Endodermal cell (in vitro differentiated cells): ENCODE measurements around the gene CCDC87. TPM values are rescaled to one million over a fixed set of nuclear protein-coding genes. Genes with fewer than 3 reads are reported as not detected.
"Not testable (repeated sequence)": the region's sequence is repeated elsewhere in the genome, so short reads cannot be mapped to it uniquely, and the experiment has no call there.

Experiments
- DNase-seq: peaks from one replicate; pipeline ENCODE4 v3.0.0-alpha.2; 2017
- H3K27ac ChIP-seq: 2 replicates; pipeline ENCODE4 v1.5.1; 2013; ENCODE audit warnings: mild to moderate bottlenecking, low read depth, low read length, moderate library complexity
- H3K27me3 ChIP-seq: 2 replicates; pipeline ENCODE4 v1.6.1; 2013; ENCODE audit warnings: mild to moderate bottlenecking, low read length, moderate library complexity; ENCODE audit not compliant: insufficient read depth, control insufficient read depth, poor library complexity, severe bottlenecking
- H3K36me3 ChIP-seq: 2 replicates; pipeline ENCODE4 v1.7.0; 2013; ENCODE audit warnings: mild to moderate bottlenecking, low read length, moderate library complexity; ENCODE audit not compliant: control insufficient read depth, insufficient read depth
- H3K4me1 ChIP-seq: one replicate; pipeline ENCODE4 v1.7.0; 2013; ENCODE audit warnings: low read length; ENCODE audit not compliant: control insufficient read depth, insufficient read depth
- H3K4me3 ChIP-seq: 2 replicates; pipeline ENCODE4 v1.5.1; 2013; ENCODE audit warnings: mild to moderate bottlenecking, low read length, moderate library complexity
- H3K9ac ChIP-seq: 2 replicates; pipeline ENCODE4 v1.6.1; 2013; ENCODE audit warnings: mild to moderate bottlenecking, low read length, moderate library complexity; ENCODE audit not compliant: poor library complexity, severe bottlenecking; ENCODE audit errors: extremely low read depth
- H3K9me3 ChIP-seq: 2 replicates; pipeline ENCODE4 v1.6.1; 2013; ENCODE audit warnings: mild to moderate bottlenecking, low read length, moderate library complexity; ENCODE audit not compliant: control insufficient read depth
- H3K27ac Mint-ChIP-seq: 2 replicates; pipeline ENCODE4 v1.8.0; 2020; ENCODE audit warnings: mixed read lengths
- H3K27me3 Mint-ChIP-seq: 2 replicates; pipeline ENCODE4 v1.8.0; 2021; ENCODE audit warnings: mild to moderate bottlenecking, mixed read lengths; ENCODE audit not compliant: insufficient read depth
- H3K36me3 Mint-ChIP-seq: 2 replicates; pipeline ENCODE4 v1.8.0; 2020; ENCODE audit warnings: low read depth, mixed read lengths
- H3K4me1 Mint-ChIP-seq: 2 replicates; pipeline ENCODE4 v1.8.0; 2020; ENCODE audit warnings: mixed read lengths
- H3K4me3 Mint-ChIP-seq: 2 replicates; pipeline ENCODE4 v1.8.0; 2020; ENCODE audit warnings: mild to moderate bottlenecking, moderate library complexity, mixed read lengths
- H3K9me3 Mint-ChIP-seq: 2 replicates; pipeline ENCODE4 v1.8.0; 2020; ENCODE audit warnings: mild to moderate bottlenecking, mixed read lengths
- WGBS, 2 experiments: methylation state at CpG; one replicate each; pipeline versions ENCODE4 v1.1.5 to v1.1.7; 2013; ENCODE audit warnings: missing lambda C conversion rate in 2 of 2, mixed read lengths in 1 of 2; ENCODE audit not compliant: insufficient coverage in 1 of 2, insufficient read length in 1 of 2; 5-methylcytosine and 5-hydroxymethylcytosine counted together
- total RNA-seq, 2 donors: library from RNA; stranded (reverse); fragmentation: NEBNext Ultra II Directional in 1 of 2; extraction: Animal tissue kit (Norgen Biotek cat#: 25700) in 1 of 2; gene quantifications; 2 replicates in 1 of 2; 3 replicates in 1 of 2; pipeline ENCODE4 v1.2.1, GENCODE V29; 2021
- TF ChIP-seq, protein P1 (sequence below): fragments of 200-600 bp; sonication (generic); conservative IDR thresholded peaks from 2 replicates; pipeline ENCODE4 v1.5.0; 2021; ENCODE audit warnings: antibody characterized with exemption, mild to moderate bottlenecking

The CCDC87 gene
- total RNA-seq, 2 donors from 2014 or later = 0.84 to 1.5 TPM

DNA sequence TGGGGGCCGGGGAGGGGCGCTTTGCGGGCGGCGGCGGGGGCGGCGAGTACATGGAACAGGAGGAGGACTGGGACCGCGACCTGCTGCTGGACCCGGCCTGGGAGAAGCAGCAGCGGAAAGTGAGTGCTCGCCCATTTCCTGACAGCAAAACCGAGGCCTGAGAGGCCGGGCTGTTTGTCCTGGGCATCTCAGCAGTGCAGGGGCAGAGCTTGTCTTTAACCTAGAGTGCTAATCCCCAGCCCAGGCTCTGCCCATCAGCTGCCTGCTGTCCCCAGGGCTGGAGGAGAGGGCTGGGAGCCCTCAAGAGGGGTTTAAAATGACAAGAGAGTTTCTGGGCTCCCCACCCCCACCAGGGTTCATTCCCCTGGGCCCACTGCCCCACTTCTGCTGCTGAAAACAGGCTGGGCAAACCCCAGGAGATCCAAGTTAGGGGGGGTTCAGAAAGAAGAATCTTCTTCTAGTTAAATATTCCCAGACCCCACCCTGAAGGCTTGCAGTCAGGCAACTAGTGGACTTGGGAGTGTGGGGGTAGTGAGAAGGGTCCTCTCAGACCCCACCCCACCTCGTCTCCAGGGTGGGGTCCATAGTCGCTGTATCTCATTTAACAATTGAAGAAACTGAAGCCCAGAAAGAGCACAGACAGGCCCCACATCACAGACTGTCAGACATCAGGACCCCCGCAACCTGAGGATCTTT, 45.7 kb downstream of the CCDC87 start:
- Histone ChIP-seq H3K9ac (no peak overlapping the region), H3K4me3 (no peak overlapping the region), H3K4me1 (no peaks in the 10 kb centered on the region), H3K27ac (peak overlapping the region; percentile 49), H3K27me3 (no peaks in the 10 kb centered on the region), H3K9me3 (no peaks in the 10 kb centered on the region), H3K36me3 (no peaks in the 10 kb centered on the region)
- Mint-ChIP-seq H3K27me3 (peaks cover 1% of the 10 kb centered on the region), H3K4me1 (peaks cover 24% of the 10 kb centered on the region), H3K36me3 (peaks cover 9% of the 10 kb centered on the region), H3K4me3 (peak overlapping the region; percentile 69), H3K9me3 (no peaks in the 10 kb centered on the region), H3K27ac (no peak overlapping the region)
- TF ChIP-seq, protein P1, sequence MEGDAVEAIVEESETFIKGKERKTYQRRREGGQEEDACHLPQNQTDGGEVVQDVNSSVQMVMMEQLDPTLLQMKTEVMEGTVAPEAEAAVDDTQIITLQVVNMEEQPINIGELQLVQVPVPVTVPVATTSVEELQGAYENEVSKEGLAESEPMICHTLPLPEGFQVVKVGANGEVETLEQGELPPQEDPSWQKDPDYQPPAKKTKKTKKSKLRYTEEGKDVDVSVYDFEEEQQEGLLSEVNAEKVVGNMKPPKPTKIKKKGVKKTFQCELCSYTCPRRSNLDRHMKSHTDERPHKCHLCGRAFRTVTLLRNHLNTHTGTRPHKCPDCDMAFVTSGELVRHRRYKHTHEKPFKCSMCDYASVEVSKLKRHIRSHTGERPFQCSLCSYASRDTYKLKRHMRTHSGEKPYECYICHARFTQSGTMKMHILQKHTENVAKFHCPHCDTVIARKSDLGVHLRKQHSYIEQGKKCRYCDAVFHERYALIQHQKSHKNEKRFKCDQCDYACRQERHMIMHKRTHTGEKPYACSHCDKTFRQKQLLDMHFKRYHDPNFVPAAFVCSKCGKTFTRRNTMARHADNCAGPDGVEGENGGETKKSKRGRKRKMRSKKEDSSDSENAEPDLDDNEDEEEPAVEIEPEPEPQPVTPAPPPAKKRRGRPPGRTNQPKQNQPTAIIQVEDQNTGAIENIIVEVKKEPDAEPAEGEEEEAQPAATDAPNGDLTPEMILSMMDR = no peak
- no peak for DNase-seq
- WGBS, 2 experiments = 37 to 42% methylated on average over 12 to 18 of the region's 18 CpGs

DNA sequence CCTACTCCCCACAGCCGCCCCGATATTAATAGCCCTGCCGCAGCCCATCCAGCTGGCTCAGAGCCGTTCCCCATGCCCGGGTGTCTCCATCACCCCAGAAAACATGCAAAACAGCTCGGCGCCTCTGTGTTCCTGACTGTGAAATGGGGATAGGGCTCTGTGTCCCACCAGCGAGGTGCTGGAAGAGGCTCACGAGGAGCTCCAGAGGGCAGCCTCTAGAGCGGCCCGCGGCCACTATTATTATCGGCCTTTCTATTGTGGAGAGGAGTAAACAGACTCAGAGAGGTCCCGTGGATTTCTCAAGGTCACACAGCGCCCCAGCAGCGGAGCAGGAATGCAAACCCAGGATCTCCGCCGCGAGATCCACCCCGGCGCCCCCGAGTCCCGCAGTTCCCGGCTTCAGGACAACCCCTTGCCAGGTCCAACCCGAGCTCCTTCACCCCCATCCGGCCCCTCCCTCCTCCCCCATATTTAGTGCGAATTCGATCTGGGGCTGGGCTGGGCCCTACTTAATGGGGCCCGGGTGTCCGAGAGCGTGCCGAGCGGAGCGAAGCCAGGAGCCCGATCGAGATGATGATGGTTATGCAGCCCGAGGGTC, 46.4 kb downstream of the CCDC87 start, which contains the start of gene ACTN3:
ACTN3 (plus strand) TSS at position 536 of the 598 bp plus-strand sequence; CDS start at position 571, 35 bp downstream.
- H3K27me3 ChIP-seq = no peaks in the 10 kb centered on the region
- peaks cover 1% of the 10 kb centered on the region for H3K27me3 Mint-ChIP-seq
- peak within 1 kb of the TSS; percentile 91 for H3K4me3 ChIP-seq
- peaks cover 24% of the 10 kb centered on the region for H3K4me1 Mint-ChIP-seq
- H3K27ac Mint-ChIP-seq = peak within 1 kb of the TSS; percentile 26
- peaks cover 16% of the 10 kb centered on the region for H3K36me3 Mint-ChIP-seq
- H3K4me1 ChIP-seq = no peaks in the 10 kb centered on the region
- H3K9me3 ChIP-seq = no peaks in the 10 kb centered on the region
- peak within 1 kb of the TSS; percentile 82 for H3K9ac ChIP-seq
- TF ChIP-seq, protein P1 = no peak
- peak within 1 kb of the TSS; percentile 69 for H3K4me3 Mint-ChIP-seq
- no peaks in the 10 kb centered on the region for H3K36me3 ChIP-seq
- DNase-seq = peak; percentile 86
- H3K27ac ChIP-seq = peak within 1 kb of the TSS; percentile 50
- H3K9me3 Mint-ChIP-seq = no peaks in the 10 kb centered on the region
- WGBS, 2 experiments = 8 to 18% methylated on average over 15 to 37 of the region's 37 CpGs

DNA sequence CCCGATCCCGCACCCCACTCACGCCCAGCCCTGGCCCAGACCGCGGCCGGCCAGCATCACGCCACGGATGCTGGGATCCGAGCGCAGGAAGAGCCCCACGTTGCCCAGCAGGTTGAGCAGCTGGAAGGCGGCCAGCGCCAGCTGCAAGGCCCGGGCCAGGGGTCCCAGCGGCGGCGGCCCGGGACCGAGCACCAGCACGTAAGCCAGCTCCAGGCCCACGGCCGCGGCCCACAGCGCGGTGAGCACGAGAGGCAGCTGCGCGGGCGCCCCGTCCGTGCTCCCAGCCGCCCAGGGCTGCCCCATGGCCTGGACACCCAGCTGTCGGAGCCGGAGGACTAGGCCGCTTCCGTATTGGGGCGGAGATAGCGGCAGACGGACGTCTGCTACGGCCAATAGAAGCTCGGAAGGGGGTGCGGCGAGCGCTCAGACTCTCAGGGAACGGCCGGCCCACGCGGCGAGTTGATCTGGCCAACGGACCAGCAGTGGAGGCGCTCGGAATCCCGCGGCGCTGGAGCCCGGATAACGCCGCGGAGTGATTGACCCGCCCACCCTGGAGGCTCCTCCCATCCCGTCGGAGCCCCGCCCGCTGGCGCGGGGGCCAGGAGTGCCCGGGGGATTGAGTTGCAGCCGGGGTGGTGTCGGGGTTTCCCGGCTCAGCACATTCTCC, 47.0 kb downstream of the CCDC87 start, which contains the start of gene ZDHHC24:
ZDHHC24 (minus strand) TSS at position 348 of the 667 bp plus-strand sequence; CDS start at position 303, 45 bp downstream.
- no peaks in the 10 kb centered on the region for H3K4me1 ChIP-seq
- H3K27me3 Mint-ChIP-seq = peaks cover 1% of the 10 kb centered on the region
- no peaks in the 10 kb centered on the region for H3K9me3 ChIP-seq
- H3K27ac Mint-ChIP-seq = peak within 1 kb of the TSS; percentile 26
- TF ChIP-seq, protein P1 = no peak
- DNase-seq = peak; percentile 98
- no peaks in the 10 kb centered on the region for H3K9me3 Mint-ChIP-seq
- 0% methylated on average over 30 to 71 of the region's 71 CpGs for WGBS, 2 experiments
- peak within 1 kb of the TSS; percentile 82 for H3K9ac ChIP-seq
- peak within 1 kb of the TSS; percentile 91 for H3K4me3 ChIP-seq
- H3K4me3 Mint-ChIP-seq = peak within 1 kb of the TSS; percentile 69
- H3K27ac ChIP-seq = peak within 1 kb of the TSS; percentile 50
- no peaks in the 10 kb centered on the region for H3K36me3 ChIP-seq
- peaks cover 19% of the 10 kb centered on the region for H3K36me3 Mint-ChIP-seq
- H3K4me1 Mint-ChIP-seq = peaks cover 24% of the 10 kb centered on the region
- no peaks in the 10 kb centered on the region for H3K27me3 ChIP-seq

DNA sequence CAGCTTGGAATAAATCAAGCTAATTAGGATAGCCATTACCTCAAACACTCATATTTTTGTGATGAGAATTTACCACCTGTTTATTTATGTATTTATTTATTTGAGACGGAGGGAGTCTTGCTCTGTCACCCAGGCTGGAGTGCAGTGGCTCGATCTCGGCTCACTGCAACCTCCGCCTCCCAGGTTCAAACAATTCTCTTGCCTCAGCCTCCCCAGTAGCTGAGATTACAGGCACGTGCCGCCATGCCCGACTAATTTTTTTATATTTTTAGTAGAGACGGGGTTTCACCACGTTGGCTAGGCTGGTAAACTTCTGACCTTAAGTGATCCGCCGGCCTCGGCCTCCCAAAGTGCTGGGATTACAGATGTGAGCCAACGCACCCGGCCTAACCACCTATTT, 47.9 kb downstream of the CCDC87 start:
- Mint-ChIP-seq H3K4me3 (peak overlapping the region; percentile 69), H3K27ac (peak overlapping the region; percentile 4), H3K36me3 (peaks cover 22% of the 10 kb centered on the region), H3K4me1 (peaks cover 24% of the 10 kb centered on the region)
- H3K4me1 ChIP-seq, H3K27me3 Mint-ChIP-seq, H3K9me3 ChIP-seq, DNase-seq, H3K27me3 ChIP-seq, H3K27ac ChIP-seq, H3K9me3 Mint-ChIP-seq, H3K36me3 ChIP-seq: not testable (repeated sequence)
- H3K4me3 ChIP-seq = peak overlapping the region; percentile 91
- 86 to 91% methylated on average over 12 to 14 of the region's 14 CpGs for WGBS, 2 experiments
- H3K9ac ChIP-seq = peak overlapping the region; percentile 82
